H9 (cell line): ENCODE results near the gene C5orf15. TPM values are rescaled to one million over a fixed set of nuclear protein-coding genes. Genes with fewer than 3 reads are reported as not detected.
"Not testable (repeated sequence)": the region's sequence is repeated elsewhere in the genome, so short reads cannot be mapped to it uniquely, and the experiment has no call there.

ENCODE experiments used
- DNase-seq: peaks from one replicate; pipeline ENCODE4 v3.0.0-alpha.2; 2017
- H2AFZ ChIP-seq: one replicate; pipeline ENCODE4 v1.6.1; 2013; ENCODE audit warnings: mild to moderate bottlenecking, low read length, control low read depth, moderate library complexity
- H2AK5ac ChIP-seq: 2 replicates; pipeline ENCODE4 v1.6.1; 2013; ENCODE audit warnings: low read length, control low read depth, mixed read lengths; ENCODE audit not compliant: insufficient read length
- H2BK120ac ChIP-seq: one replicate; pipeline ENCODE4 v1.6.1; 2013; ENCODE audit warnings: low read depth, mild to moderate bottlenecking, low read length, control low read depth, inconsistent platforms; ENCODE audit not compliant: poor library complexity, severe bottlenecking
- H2BK12ac ChIP-seq: 2 replicates; pipeline ENCODE4 v1.6.1; 2013; ENCODE audit warnings: low read length, control low read depth, mixed read lengths, low read depth; ENCODE audit not compliant: insufficient read length
- H2BK15ac ChIP-seq: 2 replicates; pipeline ENCODE4 v1.6.1; 2013; ENCODE audit warnings: low read depth, low read length, control low read depth
- H2BK20ac ChIP-seq: one replicate; pipeline ENCODE4 v1.6.1; 2013; ENCODE audit warnings: low read depth, mild to moderate bottlenecking, low read length, control low read depth, inconsistent platforms; ENCODE audit not compliant: poor library complexity, severe bottlenecking
- H2BK5ac ChIP-seq: 2 replicates; pipeline ENCODE4 v1.6.1; 2013; ENCODE audit warnings: low read length, control low read depth, mixed read lengths; ENCODE audit not compliant: insufficient read length
- H3K14ac ChIP-seq: 2 replicates; pipeline ENCODE4 v1.6.1; 2013; ENCODE audit warnings: low read length, control low read depth; ENCODE audit not compliant: insufficient read depth
- H3K18ac ChIP-seq: 2 replicates; pipeline ENCODE4 v1.6.1; 2013; ENCODE audit warnings: low read depth, mild to moderate bottlenecking, mixed read lengths, low read length, control low read depth; ENCODE audit not compliant: insufficient read length
- H3K23ac ChIP-seq: 2 replicates; pipeline ENCODE4 v1.6.1; 2013; ENCODE audit warnings: low read length, control low read depth, mixed read lengths, low read depth; ENCODE audit not compliant: insufficient read length
- H3K23me2 ChIP-seq: 2 replicates; pipeline ENCODE4 v1.6.1; 2013; ENCODE audit warnings: low read depth, mild to moderate bottlenecking, mixed read lengths, low read length, control low read depth; ENCODE audit not compliant: insufficient read length, poor library complexity, severe bottlenecking
- H3K27ac ChIP-seq: 2 replicates; pipeline ENCODE4 v1.5.1; 2013; ENCODE audit warnings: low read length, control low read depth, mixed read lengths, low read depth; ENCODE audit not compliant: insufficient read length
- H3K27me3 ChIP-seq: 2 replicates; pipeline ENCODE4 v1.6.1; 2013; ENCODE audit warnings: low read length, control low read depth, inconsistent platforms; ENCODE audit not compliant: insufficient read depth
- H3K4ac ChIP-seq: 2 replicates; pipeline ENCODE4 v1.6.1; 2013; ENCODE audit warnings: low read depth, mild to moderate bottlenecking, control low read depth, inconsistent platforms, low read length, moderate library complexity
- H3K4me1 ChIP-seq: 2 replicates; pipeline ENCODE4 v1.6.1; 2013; ENCODE audit warnings: low read length, control low read depth, inconsistent platforms; ENCODE audit not compliant: insufficient read depth
- H3K4me2 ChIP-seq: 2 replicates; pipeline ENCODE4 v1.6.1; 2013; ENCODE audit warnings: low read length, control low read depth, mixed read lengths; ENCODE audit not compliant: insufficient read length, insufficient read depth
- H3K56ac ChIP-seq: 2 replicates; pipeline ENCODE4 v1.6.1; 2013; ENCODE audit warnings: low read depth, mild to moderate bottlenecking, mixed read lengths, low read length, control low read depth; ENCODE audit not compliant: insufficient read length
- H3K79me1 ChIP-seq: 2 replicates; pipeline ENCODE4 v1.6.1; 2013; ENCODE audit warnings: low read depth, mild to moderate bottlenecking, moderate library complexity, low read length, control low read depth, inconsistent platforms; ENCODE audit not compliant: insufficient read depth, poor library complexity, severe bottlenecking
- H3K79me2 ChIP-seq: 2 replicates; pipeline ENCODE4 v1.6.1; 2013; ENCODE audit warnings: low read length, control low read depth, inconsistent platforms; ENCODE audit not compliant: insufficient read depth
- H3K9ac ChIP-seq: 2 replicates; pipeline ENCODE4 v1.6.1; 2013; ENCODE audit warnings: low read length, control low read depth, mixed read lengths; ENCODE audit not compliant: insufficient read length; ENCODE audit errors: extremely low read depth
- H3K9me3 ChIP-seq: one replicate; pipeline ENCODE4 v1.6.1; 2013; ENCODE audit warnings: low read depth, low read length, inconsistent platforms; ENCODE audit not compliant: control insufficient read depth
- H3T11ph ChIP-seq: one replicate; pipeline ENCODE4 v1.6.1; 2013; ENCODE audit warnings: mild to moderate bottlenecking, low read length, control low read depth, inconsistent platforms
- H4K20me1 ChIP-seq: one replicate; pipeline ENCODE4 v1.6.1; 2013; ENCODE audit not compliant: control insufficient read depth, insufficient read length, insufficient read depth
- H4K5ac ChIP-seq: 2 replicates; pipeline ENCODE4 v1.6.1; 2013; ENCODE audit warnings: low read depth, mild to moderate bottlenecking, mixed read lengths, low read length, control low read depth; ENCODE audit not compliant: insufficient read length
- H4K8ac ChIP-seq: replicated peaks from 2 replicates; pipeline ENCODE4 v1.6.1; 2013; ENCODE audit warnings: low read length, control low read depth, mixed read lengths, low read depth; ENCODE audit not compliant: insufficient read length
- H4K91ac ChIP-seq: 2 replicates; pipeline ENCODE4 v1.6.1; 2013; ENCODE audit warnings: low read depth, mild to moderate bottlenecking, moderate library complexity, mixed read lengths, low read length, control low read depth; ENCODE audit not compliant: insufficient read length
- H3K27ac Mint-ChIP-seq, 3 experiments: 2 replicates in 2 of 3; 3 replicates in 1 of 3; pipeline ENCODE4 v1.8.0; 2020 to 2021; ENCODE audit warnings: mixed read lengths in 3 of 3, mild to moderate bottlenecking in 1 of 3, moderate library complexity in 1 of 3
- H3K27me3 Mint-ChIP-seq: 2 replicates; pipeline ENCODE4 v1.8.0; 2021; ENCODE audit warnings: low read depth, mild to moderate bottlenecking, moderate library complexity, mixed read lengths
- H3K36me3 Mint-ChIP-seq, 3 experiments: 2 replicates in 2 of 3; 3 replicates in 1 of 3; pipeline ENCODE4 v1.8.0; 2020 to 2021; ENCODE audit warnings: low read depth in 3 of 3, mixed read lengths in 3 of 3; ENCODE audit not compliant: insufficient read depth in 1 of 3
- H3K4me1 Mint-ChIP-seq, 2 experiments: 2 replicates each; pipeline ENCODE4 v1.8.0; 2020; ENCODE audit warnings: mixed read lengths in 2 of 2
- H3K4me3 Mint-ChIP-seq, 2 experiments: 2 replicates in 1 of 2; 3 replicates in 1 of 2; pipeline ENCODE4 v1.8.0; 2020 to 2021; ENCODE audit warnings: mild to moderate bottlenecking in 2 of 2, mixed read lengths in 2 of 2, moderate library complexity in 1 of 2
- H3K9me3 Mint-ChIP-seq, 2 experiments: 2 replicates in 1 of 2; 3 replicates in 1 of 2; pipeline ENCODE4 v1.8.0; 2020; ENCODE audit warnings: mild to moderate bottlenecking in 2 of 2, mixed read lengths in 2 of 2, moderate library complexity in 1 of 2
- CTCF ChIP-seq: fragments of 200-600 bp; sonication (generic); conservative IDR thresholded peaks from 3 replicates; pipeline ENCODE4 v1.8.0; 2021; ENCODE audit warnings: antibody characterized with exemption, mild to moderate bottlenecking
- WGBS: extraction: QIAGEN DNeasy Blood & Tissue Kit; methylation state at CpG from one replicate; pipeline ENCODE4 v1.1.7; 2013; ENCODE audit warnings: missing lambda C conversion rate, low lambda C conversion rate, mixed read lengths; ENCODE audit not compliant: insufficient read length; ENCODE audit errors: extremely low coverage; 5-methylcytosine and 5-hydroxymethylcytosine counted together
- total RNA-seq: library from RNA; stranded (reverse); gene quantifications from 2 replicates; pipeline ENCODE4 v1.2.1, GENCODE V29; 2021

C5orf15 gene
- total RNA-seq, 1 experiment from 2014 or later = 33.4 TPM

DNA sequence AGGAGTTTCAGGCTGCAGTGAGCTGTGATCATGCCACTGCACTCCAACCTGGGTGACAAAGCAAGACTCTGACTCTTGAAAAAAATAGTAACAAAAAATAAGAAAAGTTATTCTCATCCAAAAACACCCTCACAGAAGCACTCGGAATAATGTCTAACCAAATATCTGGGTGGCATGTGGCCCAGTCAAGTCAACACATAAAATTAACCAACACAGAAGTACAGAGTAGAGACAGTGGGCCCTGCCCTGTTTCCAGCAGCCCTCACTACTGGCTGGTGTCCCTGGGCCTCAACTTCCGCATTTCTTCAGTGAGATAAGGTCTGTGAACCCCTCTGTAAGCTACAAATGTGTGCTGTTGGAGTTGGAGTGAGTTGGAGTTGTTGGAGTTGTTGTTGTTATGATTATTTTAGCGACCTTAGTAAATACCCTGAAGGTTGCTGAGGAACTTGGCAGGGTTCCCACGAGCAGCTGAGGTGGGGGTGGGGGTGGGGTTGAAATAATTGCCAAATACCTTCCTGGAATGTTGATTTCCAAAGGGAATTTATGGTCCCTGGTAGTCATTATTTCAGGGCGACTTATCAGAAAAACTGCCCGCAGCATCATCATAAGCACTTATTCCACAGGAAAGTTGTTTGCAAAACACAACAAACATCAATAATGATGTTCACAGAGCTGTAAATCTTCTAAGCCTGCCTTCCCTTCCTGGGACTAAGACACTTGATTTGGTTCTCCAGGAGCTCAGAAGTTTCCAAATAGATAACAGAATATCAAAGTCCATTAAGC, 30.2 kb downstream of the C5orf15 start:
- peaks cover 9 to 10% of the 10 kb centered on the region in 2 experiments; a peak in 4 of 5 replicates for H3K9me3 Mint-ChIP-seq
- H3K56ac ChIP-seq = no peak overlapping the region

GRCh38 chr5:133937628-133938027, 30.8 kb downstream of the C5orf15 start:
- no CpG with 5 or more reads among the region's 3 CpGs for WGBS

More for the DNA sequence above, 30.2 kb downstream of the C5orf15 start:
- H3K79me1 ChIP-seq = no peaks in the 10 kb centered on the region
- H3K27ac Mint-ChIP-seq = peak overlapping the region in 1 of 3 experiments; percentile 13; a peak in 2 of 7 replicates
- H3K23ac ChIP-seq = no peak overlapping the region
- DNase-seq = no peak
- no peak overlapping the region for H4K8ac ChIP-seq
- H3K4me1 Mint-ChIP-seq = peaks cover 6 to 17% of the 10 kb centered on the region in 2 experiments; a peak in 3 of 4 replicates
- no peak overlapping the region for H2AK5ac ChIP-seq
- H3K9ac ChIP-seq = no peak overlapping the region
- no peak overlapping the region for H4K91ac ChIP-seq
- no peak overlapping the region for H3T11ph ChIP-seq
- H3K23me2 ChIP-seq = no peaks in the 10 kb centered on the region
- no peak overlapping the region for H2AFZ ChIP-seq
- H3K27ac ChIP-seq = no peak overlapping the region
- no peak overlapping the region for H2BK120ac ChIP-seq
- no peaks in the 10 kb centered on the region; a peak in 2 of 7 replicates for H3K36me3 Mint-ChIP-seq
- H2BK12ac ChIP-seq = no peak overlapping the region
- H3K4ac ChIP-seq = no peak overlapping the region
- no peak overlapping the region for H4K5ac ChIP-seq
- no peak overlapping the region for H2BK15ac ChIP-seq
- no CpG with 5 or more reads among the region's 6 CpGs for WGBS
- no peaks in the 10 kb centered on the region for H3K9me3 ChIP-seq
- no peaks in the 10 kb centered on the region for H4K20me1 ChIP-seq
- TF ChIP-seq CTCF = no peak
- H3K79me2 ChIP-seq = no peaks in the 10 kb centered on the region
- H3K4me1 ChIP-seq = no peaks in the 10 kb centered on the region
- H3K27me3 ChIP-seq = no peaks in the 10 kb centered on the region
- no peak overlapping the region for H2BK20ac ChIP-seq
- no peak overlapping the region for H3K4me2 ChIP-seq
- H3K27me3 Mint-ChIP-seq = peaks cover 1% of the 10 kb centered on the region; the same call in 1 of the 2 replicates
- 0 out of 2 replicates have a peak overlapping the region, but pooled peaks have one; percentile 40 for H3K14ac ChIP-seq
- H3K4me3 Mint-ChIP-seq = no peak overlapping the region
- no peak overlapping the region for H3K18ac ChIP-seq
- no peak overlapping the region for H2BK5ac ChIP-seq

More at GRCh38 chr5:133937628-133938027, 30.8 kb downstream of the C5orf15 start:
- H3K9ac ChIP-seq, H2BK20ac ChIP-seq, DNase-seq, H2BK15ac ChIP-seq, H3K23ac ChIP-seq, H3K9me3 ChIP-seq, H4K91ac ChIP-seq, H3K79me1 ChIP-seq, H3K4me3 Mint-ChIP-seq, H3K36me3 Mint-ChIP-seq, H2BK12ac ChIP-seq, H3K18ac ChIP-seq, H2BK120ac ChIP-seq, H3K4ac ChIP-seq, H2BK5ac ChIP-seq, H3K27ac ChIP-seq, H3K56ac ChIP-seq, H2AFZ ChIP-seq, H4K8ac ChIP-seq, H3K14ac ChIP-seq, H3K27ac Mint-ChIP-seq, H3T11ph ChIP-seq, H4K5ac ChIP-seq, H3K4me1 ChIP-seq, H2AK5ac ChIP-seq, H4K20me1 ChIP-seq, H3K79me2 ChIP-seq, H3K23me2 ChIP-seq, H3K27me3 Mint-ChIP-seq, H3K4me2 ChIP-seq, H3K27me3 ChIP-seq: not testable (repeated sequence)
- peaks cover 6 to 17% of the 10 kb centered on the region in 2 experiments; a peak in 3 of 4 replicates for H3K4me1 Mint-ChIP-seq
- peaks cover 9 to 10% of the 10 kb centered on the region in 2 experiments; a peak in 4 of 5 replicates for H3K9me3 Mint-ChIP-seq
